ENCODE data around the gene ZFYVE28.
"Not testable (repeated sequence)": the region's sequence is repeated elsewhere in the genome, so short reads cannot be mapped to it uniquely, and the experiment has no call there.

Gene ZFYVE28

DNA sequence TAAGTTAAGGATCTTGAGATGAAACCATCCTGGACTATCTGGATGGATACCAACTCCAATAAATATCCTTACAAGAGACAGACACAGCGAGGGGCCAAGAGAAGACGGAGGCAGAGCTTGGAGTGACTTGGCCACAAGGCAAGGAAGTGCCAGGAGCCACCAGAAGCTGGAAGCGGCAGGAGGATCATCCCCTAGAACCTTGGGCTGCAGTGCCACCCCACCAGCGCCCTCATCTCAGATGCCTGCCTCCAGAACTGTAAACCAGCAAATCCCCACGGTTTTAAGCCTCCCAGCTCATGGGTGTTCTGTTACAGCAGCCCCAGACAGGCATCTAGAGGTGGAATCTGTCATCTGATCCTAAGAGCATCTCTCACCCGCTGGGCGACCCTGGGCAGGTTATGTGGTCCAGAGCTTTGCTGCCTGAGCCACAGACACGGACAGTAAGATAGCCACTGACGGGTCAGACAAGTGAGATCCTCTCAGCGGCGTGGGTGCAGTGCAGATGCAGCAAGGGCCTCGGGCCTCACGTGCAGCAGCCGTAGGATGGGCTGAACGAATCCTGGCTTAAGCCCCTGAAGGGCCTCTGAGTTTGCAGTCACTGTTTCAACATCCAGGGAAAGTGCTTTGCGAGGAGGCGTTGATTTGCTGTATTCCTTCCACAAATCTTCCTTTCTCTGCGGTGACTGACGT, 131.4 kb downstream of the ZFYVE28 start:
- no peak for DNase-seq (ENCODE audit: low read depth)

DNA sequence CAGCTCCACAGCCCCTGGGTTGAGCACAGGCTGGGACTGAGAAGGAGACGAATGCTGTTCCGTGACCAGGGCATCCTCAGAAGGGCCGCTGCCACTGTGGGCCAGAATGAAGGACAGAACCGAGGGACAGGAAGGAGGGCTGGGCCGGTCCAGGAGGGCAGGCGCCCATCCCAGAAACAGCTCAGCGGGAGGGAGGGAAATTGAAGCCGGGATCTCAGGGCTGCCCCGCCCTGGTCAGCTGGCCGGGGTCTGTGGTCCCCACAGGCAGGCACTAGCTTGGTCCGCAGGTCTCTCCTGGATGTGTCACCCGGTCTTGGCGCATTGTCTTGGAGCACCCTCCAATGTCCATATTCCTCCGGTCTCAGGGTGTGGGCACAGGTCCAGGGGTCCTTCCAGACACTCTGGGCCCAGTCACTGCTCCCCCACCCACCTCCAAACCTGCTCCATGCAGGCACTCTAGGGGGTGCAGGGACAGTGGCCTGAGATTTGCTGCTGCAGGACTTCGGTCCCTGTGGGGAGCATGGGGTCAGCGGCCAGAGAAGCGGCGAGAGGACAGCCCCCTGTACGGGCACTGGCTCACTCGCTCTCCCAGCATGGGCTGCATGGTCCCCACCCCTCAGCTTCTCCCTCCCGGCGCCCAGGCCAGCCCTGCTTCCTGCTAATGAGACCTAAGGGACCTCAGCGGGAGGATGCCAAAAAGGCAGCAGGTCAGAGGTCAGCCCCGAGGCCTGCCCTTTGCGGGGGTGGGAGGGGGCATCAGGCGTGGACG, 132.6 kb downstream of the ZFYVE28 start:
- DNase-seq (ENCODE audit: low read depth): no peak

DNA sequence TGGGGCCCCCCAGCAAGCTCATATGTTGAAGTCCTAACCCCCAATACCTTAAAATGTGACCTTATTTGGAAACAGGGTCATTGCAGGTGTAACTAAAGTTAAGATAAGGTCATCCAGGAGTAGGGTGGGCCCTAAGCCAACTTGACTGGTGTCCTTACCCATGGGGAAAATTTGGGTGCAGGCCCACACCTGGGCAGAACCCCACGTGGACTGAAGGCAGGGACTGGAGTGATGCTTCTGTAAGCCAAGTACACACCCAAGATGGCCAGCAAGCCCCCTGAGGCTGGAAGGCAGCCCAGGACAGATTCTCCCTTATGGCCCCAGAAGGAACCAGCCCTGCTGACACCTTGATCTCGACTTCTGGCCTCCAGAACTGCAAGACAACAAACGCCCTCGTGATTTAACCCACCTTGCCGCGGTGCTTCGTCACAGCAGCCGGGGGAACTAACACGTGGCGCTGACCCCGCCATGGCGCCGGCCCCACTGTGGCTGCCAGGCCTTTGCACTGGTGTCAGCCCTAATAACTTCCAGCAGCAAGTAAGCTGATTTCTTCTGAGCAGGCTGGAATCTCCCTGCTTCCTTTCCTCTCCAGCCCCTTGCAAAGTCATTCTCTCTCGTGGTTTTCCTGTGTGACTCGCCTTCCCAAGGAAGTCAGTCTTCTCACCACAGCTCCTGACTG, 133.4 kb downstream of the ZFYVE28 start:
- no peak for DNase-seq (ENCODE audit: low read depth)

DNA sequence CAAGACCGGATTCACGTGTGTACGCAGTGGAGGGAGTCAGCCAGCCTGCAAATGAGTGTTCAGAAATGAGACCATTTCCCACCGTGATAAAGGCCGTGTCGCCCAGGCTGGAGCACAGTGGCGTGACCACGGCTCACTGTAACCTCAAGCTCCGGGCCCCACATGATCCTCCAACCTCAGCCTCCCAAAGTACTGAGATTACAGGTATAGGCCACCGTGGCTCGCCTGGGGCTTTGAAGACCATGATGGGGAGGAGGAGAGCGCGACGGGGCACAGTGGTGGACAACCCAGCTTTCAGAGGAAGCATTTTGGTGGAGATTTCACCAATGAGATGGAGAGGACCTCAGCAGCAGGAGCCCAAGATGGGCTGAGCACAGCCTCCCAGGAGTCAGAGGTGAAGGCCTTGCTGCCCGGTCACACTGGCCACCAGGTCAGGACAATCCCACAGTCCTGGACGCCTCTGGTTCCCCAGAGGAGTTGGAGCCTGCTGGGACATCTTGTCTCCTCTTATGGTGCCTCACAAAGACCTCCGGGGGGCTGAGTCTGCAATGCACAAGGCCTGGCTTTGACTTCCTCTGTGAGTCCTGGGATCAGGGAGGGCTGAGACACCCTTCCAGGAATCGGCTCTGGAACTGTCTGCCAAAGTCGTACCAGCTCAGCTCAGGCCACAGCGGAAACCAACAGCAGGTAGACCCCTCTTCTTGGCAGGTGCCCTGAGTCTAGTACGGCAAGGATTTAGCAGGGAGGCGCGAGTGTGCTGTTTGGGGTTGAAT, 134.1 kb downstream of the ZFYVE28 start:
- DNase-seq (ENCODE audit: low read depth): no peak

DNA sequence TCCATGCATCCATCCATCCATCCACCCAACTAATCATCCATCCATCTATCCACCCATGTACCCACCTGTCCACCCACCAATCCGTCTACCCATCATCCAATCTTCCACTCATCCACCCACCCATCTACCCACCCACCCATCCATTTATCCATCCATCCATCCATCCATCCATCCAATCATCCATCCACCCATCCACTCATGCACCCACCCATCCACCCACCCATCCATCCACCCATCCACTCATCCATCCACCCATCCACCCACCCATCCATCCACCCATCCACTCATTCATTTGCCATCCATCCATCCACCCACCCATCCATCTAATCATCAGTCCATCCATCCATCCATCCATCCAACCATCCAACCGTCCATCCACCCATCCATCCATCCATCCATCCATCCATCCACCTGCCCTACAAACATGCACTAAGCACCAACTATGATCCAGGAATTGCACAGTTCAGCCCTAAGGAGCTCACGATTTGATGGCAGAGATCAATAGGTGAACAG, 135.2 kb downstream of the ZFYVE28 start:
- no peak for DNase-seq (ENCODE audit: low read depth)

DNA sequence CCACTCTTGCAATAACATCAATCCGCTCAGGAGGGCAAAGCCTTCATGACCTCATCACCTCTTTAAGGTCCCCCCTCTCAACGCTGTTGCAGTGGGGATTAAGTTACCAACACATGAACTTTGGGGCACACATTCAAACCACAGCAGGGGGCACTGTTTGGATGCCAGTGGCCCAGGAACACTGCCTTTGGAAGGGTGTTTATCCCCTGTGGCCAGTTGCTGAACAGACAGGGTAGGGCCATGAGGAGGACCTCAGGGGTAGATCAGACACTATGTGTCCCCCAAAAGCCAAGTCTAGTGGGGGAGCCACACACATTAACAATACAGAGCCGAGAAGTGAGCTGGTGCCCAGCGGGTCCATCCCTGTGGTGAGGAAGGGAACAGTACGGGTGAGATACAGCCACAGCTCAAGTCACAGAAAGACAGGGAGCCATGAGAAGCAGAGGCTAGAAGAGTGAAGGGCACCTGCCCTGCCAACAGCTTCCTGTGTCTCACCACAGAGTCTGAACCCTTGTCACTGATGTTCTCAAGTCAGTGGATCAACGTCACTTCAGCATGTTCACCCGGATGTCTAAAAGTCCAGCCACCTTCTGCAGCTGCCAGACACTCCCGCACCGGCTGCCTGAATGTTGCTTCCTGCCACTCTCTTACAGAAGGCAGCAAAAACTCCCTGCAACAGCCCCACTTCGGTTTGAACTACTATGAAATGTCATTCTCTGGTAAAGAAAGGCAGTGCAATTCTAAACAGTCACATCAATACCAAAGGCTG, 136.7 kb downstream of the ZFYVE28 start:
- peak; percentile 33 for DNase-seq (ENCODE audit: low read depth)

DNA sequence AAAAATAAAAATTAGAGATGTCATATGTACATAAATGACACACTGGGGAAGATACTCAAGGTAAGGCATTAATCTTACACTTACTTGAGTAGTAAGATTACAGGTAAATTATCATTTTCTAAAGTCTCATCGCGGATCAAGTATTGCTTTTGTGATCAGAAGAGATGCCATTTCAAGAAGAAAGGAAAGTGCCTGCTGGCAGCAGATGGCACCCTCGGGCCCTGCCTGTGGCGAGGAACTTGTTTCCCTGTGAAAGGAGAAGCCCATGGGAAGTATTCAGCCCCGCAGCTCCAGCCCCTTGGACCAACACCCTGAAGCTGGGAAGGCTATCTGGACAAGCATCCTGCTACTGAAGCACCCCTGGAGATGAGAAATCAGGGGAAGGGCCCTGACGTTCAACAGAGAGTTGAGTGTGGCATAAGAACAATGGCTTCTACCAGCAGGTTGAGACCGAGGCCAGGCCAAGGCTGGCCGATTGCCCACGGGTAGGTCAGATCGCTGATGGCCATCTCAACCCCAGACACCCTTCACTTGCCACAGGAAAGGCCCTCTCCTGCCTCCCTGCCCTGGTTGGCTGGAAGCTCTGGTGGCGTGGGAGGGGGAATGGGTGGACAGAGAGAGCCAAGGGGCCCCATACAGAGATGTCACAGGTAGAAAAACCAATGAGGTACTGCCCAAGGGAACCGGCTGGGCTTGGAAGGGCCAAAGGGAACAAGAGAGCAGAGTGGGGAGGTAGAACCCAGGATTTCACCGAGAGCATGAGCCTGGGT, 137.7 kb downstream of the ZFYVE28 start:
- DNase-seq (ENCODE audit: low read depth): no peak

DNA sequence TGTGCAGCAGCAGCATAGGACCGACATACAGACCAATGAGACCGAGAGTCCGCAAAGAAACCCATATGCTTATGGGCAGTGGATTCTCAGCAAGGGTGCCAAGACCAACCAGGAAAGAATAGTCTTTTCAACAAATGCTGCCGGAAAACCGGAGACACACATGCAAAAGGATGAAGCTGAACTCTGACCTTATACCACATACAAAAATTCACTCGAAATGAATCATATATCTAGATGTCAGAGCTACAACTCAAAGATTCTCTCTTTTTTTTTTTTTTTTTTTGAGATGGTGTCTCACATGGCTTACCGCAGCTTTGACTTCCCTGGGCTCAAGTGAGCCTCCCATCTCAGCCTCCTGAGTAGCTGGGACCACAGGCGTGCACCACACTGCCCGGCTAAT, 140.5 kb downstream of the ZFYVE28 start:
- no peak for DNase-seq (ENCODE audit: low read depth)

DNA sequence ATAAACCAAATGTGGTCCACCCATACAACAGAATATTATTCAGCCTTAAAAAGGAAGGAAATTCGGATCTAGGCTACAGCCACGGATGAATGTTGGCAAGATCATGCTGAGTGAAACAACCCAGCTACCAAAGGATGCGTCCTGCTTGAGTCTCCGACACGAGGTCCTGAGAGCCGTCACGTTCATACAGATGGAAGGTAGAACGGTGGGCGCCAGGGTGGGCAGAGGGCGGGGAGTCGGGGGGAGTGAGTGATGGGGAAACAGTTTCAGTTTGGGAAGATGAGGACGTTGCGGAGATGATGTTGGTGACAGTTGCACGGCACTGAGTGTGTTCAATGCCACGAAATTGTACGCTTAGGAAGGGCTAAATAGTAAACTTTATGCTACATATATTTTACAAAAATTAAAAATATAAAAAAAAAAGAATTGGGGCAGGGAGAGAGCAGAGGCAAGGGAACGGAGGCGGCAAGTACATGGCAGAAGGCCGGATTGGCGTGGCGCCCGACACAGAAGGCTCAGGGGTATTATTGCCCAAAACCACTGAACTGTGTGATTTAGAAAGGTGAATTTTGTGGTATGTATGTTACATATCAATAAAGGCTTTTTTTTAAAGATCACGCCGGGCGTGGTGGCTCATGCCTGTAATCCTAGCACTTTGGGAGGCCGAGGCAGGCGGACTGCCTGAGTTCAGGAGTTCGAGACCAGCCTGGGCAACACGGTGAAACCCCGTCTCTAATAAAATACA, 141.7 kb downstream of the ZFYVE28 start:
- DNase-seq (ENCODE audit: low read depth): no peak

DNA sequence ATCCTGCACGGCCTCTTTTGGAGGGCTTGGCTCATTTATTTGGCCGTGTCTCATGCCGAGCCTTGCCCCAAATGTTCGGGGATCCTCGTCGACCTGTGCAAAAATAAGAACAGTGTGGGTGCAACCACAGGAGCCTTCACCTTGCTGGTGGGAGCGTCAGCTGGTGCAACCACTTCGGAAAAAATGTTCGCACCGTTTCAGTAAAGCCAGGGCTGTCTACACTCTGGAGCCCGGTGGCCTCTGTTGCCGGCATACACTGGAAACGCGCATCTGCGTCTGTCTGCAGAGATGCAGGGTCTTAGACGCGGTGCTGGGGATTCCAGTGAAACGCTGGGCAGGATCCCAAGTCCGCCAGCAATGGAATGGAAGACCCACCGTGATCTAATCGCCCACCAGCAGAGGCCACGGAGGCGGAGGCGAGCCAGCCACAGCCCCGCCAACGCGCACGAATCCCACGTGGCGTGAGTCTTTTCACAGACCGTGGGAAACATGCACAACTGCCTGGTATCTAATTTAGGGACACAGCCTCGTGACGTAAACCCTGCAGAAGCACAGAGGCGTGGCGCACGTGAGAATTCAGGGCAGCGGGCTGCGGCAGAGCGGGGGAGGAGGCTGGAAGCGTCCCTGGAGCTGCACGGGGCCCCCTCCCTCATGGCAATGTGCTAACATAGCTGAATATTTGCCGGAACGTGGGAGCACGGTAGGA, 142.7 kb downstream of the ZFYVE28 start:
- no peak for DNase-seq (ENCODE audit: low read depth)

DNA sequence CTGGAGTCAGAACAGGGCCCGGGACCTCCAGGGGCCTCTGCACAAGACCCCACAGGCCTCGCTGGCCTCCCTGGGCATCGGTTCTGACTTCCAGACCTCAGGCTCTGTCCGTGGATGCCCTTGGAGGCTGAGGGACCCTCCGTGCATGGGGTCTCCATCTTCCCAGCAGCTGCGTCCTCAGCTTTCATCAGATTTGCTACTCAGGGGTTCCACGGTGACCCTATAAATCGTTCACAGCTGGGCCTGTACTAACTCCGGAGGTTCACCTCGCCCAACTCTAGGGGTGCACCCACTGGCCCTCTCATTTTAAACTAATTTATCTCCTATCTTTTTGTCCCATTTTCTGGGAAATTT, 143.4 kb downstream of the ZFYVE28 start:
- DNase-seq (ENCODE audit: low read depth): not testable (repeated sequence)

DNA sequence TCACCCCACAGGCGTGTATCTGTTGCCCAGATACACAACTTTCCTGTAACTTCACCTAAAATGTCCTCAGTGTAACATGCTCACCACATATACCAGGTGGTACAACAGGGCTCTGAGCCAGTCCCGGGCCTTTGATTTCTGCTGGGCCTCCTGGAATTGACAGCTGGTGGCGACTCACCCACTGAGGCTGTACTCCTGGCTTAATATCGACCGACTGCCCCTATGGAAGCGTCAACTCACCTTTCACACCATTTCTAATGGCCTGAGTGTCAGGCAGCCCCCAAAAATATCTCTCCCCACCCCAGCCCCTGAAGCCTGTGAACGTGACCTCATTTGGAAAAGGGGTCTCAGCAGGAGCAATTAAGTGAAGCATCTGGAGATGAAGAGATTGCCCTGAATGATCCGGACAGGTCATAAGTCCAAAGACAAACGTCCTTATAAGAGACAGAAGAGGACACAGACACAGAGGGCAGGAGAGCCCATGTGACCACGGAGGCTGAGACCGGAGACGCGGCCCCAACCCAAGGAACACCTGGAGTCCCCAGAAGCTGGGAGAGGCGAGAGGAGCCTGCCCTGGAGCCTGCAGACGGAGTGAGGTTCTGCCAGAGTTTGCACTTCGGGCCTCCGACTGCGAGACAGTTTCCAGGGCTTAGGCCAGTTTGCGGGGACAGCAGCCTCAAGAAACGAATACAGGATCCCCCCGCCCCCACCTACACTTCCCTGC, 144.0 kb downstream of the ZFYVE28 start:
- DNase-seq (ENCODE audit: low read depth): no peak

DNA sequence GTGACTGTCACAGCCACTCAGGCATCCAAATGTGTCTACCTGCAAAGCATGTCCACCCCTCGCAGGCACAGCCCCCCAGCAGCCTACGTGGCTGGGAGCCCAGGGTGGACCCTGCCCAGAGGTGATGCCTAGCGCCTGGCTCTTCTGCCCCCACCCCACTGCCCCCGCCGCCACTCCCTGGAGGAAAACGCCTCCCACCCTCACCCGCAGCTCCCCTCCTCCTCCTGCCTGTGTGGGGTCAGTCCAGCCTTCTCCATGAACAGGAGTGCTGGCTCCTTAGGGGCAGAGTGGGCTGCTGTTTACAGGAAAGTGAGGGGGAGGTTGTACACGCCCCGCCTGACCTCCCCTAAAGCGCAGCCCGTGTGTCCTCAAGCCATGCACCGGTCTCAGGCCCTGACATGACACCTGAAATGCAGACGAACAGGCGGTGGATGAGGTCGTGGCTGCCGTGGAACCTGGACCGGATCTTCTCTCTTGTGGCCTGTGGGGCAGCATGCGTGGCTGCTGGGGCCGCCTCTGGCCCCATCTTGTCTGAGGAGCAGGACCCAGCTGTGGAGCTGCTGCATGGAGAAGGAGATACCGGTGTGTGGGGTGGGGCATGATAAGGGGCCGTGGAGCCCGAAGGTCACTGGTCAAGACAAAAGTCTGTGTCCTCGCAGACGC, 144.7 kb downstream of the ZFYVE28 start:
- no peak for DNase-seq (ENCODE audit: low read depth)

DNA sequence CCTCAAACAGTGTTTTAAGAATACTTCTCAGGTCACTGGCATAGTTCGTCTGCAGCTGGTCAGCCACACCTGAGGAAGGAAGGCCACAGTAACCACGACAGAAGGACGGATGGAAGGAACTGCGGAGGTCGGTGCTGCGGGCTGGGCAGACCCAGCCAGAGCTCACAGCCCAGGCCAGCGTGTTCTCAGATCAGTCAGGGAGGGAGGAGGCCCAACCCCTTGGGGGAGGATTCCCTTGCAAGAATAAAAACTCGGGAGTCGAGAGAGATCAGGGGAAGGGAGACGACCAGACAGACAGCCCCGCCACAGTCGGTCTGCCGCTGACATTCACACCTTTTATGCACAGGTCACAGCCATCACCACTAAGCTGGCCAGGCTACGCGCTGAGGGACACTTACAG, 145.2 kb downstream of the ZFYVE28 start:
- no peak for DNase-seq (ENCODE audit: low read depth)

DNA sequence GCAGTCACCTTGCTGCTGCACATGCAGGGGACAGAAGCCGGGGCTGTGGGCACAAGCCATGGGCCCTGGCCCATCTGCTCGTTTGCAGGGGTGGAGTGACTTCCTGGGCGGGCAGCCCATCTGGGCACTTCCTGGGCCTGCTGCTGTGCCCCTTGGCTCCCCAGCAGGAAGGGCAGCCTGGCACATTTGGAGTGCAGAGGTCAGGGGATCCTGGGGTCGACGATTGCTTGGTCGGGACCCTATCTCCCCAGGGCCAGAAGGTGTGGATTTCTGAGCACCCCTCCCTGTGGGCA, 145.7 kb downstream of the ZFYVE28 start:
- DNase-seq (ENCODE audit: low read depth): no peak

DNA sequence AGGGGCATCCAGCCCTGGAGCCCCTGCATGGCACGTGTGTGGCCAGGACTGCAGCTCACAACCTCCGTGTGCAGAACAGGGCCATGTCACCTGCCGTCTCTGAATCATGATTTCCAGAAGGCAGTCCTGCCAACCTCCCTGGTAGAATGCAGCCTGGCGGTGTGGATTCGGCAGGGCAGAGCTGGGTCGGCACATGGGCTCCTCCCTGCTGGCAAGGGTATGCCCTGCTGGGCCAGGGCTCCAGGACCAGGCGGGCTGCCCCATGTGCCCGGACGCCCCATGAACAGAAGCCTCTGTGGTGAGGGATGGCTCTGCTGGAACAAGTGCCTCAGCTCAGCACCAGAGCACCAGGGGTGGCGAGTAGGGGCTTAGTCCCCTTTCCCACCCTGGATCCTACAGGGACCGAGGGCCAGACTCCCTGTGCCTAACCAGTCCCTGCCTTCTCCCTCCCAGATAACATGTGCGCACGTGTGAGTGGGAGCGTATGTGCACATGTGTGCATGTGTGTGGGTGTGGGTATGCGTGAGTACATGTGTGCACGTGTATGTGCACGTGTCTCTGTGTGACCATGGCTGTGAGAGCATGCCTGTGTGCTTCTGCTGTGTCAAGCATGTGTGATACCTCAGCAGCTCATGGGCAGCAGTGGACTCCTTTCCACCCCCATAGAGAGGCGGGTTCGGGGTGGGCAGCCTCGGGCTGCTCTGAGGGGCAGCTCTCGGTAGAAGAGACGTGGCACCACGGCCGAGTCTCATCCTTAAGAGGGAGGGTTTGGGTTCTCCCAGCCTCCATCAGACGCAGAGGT, 146.2 kb downstream of the ZFYVE28 start:
- no peak for DNase-seq (ENCODE audit: low read depth)

DNA sequence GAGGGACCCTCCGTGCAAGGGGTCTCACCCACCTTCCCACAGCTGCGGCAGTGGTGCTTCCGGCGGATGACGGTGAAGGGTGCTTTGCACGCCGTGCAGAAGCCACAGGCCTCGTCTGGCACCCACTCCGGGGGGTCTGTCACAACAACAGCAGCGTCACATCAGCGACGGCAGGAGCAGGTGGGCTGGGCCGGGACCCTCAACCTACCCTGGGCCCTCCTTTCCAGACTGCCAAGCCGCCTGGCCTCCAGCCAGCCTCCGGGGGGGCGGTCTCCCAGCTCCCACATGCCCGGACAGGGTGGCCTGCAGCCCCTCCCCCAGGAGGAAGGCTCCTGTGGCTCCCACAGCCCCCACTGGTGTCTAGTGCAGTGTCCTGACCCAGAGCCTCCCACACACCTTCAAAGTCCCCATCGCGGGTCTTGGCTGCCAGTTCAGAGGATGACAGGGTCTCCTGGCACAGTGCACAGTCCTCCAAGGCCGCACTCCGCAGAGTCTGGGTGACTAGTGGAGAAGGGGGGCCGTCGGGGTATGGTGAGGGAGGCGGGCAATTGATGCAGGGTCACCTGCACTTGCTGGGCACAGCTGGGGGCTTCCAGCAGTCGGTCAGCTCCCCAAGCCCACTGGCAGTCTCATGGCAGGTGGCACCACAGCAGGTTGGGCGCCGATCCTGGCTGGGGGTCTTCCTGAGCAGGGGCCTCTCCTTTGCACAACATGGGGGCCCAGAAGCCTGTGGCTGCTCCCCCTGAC, 147.0 kb downstream of the ZFYVE28 start:
- no peak for DNase-seq (ENCODE audit: low read depth)
